GM18519 (cell line): ENCODE data around the gene VAV3.

Source experiments
- ATAC-seq: cut with Tn5 transposase; IDR thresholded peaks from one replicate; pipeline ENCODE4 v1.9.1; 2021; ENCODE audit warnings: mild to moderate bottlenecking, moderate library complexity; ENCODE audit not compliant: unreplicated experiment, low FRiP score

The VAV3 gene

DNA sequence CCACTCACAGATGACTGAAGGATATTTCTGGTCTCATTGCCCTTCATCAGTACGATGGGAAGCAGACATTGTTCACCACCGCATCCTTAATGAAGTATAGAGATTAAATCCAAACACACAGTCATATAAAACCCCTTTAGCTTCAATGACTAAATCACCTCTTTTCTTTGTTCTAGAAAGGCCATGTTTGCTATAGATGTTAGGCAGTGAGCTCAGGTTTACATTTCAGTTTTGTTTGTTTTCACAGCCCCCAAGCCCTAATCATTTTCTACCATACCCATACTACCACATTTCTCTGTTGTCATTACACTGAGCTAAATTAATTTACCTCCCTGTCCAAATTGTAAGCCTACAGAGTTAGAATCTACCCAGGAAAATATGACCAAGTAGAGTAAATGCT, 439.0 kb downstream of the VAV3 start:
- ATAC-seq = no peak

DNA sequence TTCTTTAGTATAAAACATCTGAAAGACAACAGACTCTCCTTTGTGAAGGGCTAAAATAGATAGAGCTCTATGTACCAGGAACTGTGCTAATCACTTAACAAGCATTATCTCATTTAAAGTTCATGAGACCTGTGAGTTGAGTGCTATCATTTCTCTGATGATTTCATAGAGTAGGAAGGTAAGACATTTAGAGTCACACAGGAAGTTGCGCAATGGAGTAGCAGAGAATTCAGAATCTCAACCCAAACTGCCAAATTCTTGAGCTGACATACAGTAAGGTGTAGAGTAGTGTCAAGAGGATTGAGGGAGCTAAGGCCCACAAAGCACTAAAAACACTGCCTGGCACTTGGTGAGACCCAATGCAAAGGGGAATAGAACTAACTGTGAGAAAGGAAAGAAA, 439.8 kb downstream of the VAV3 start:
- ATAC-seq = no peak

DNA sequence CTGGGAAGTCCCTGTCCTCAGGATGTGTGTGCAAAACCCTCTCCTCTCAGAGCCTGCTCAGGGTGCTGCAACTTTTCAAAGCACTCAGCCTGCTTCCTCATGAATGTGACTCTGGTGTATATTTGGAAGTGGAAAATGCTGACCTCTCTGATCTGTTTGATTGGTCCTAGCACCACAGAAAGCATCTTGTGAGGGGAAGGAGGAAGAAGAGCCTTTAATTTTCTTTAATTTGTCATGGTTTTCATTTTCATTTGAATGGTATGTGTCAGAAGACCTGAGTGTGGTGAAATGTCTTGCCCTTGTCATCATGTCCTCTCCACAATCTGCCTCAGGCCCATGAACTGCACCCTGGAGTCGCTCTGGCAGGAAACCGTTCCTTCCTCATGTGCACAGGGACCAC, 440.7 kb downstream of the VAV3 start:
- ATAC-seq = no peak

- ATAC-seq = no peak
Measured at GRCh38 chr1:107523736-107524135, 441.2 kb downstream of the VAV3 start.

DNA sequence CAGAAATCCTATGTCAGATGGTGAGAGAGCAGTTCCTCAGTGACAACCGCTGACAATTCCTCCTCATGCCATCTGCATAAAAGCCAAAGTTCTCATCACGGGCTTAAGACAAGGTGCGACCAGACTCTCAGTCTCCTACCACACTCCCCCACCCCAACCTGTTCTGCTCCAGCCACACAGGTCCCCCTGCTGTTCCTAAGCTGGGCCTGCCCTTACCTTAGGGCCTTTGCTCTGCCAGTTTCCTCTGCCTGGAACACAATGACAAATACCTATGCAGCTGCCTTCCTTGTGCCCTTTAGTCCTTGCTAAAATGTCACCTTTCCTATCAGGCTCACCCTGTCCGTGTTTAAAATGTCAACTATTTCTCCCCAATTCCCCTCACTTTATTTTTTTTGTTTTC, 441.9 kb downstream of the VAV3 start:
- ATAC-seq = no peak
